Measurements from ENCODE around the gene NCOA4. TPM values are rescaled to one million over a fixed set of nuclear protein-coding genes. Genes with fewer than 3 reads are reported as not detected.

The NCOA4 gene
- total and polyA plus RNA-seq, 2 donors (not counting 3 experiments of a cell fraction or from before 2014, with no cell fraction given), result 62.1 to 127 TPM

- no peak overlapping the region for H3K9ac ChIP-seq (replicated peaks; ENCODE audit: extremely low read depth, insufficient read depth, low read length)
- no peaks in the 10 kb centered on the region for H4K20me1 ChIP-seq (replicated peaks; ENCODE audit: control insufficient read depth, extremely low read depth, insufficient read depth, low read length)
- no peak overlapping the region for H3K4me2 ChIP-seq (ENCODE audit: insufficient read depth, low read length)
- H3K27ac ChIP-seq (ENCODE audit: insufficient read depth, low read depth, low read length), result no peak overlapping the region
- H3K27me3 ChIP-seq (ENCODE audit: control insufficient read depth in 2 of 2, insufficient read depth in 2 of 2, low read length in 2 of 2), result peaks cover 7 to 10% of the 10 kb centered on the region in 2 experiments
- dilution Hi-C loops (cut with MboI; ENCODE audit: extremely low pct_ligation_motif_present, low sequenced_read_pairs) (no loop called here), intact Hi-C loops (cut with micrococcal nuclease) (no loop called here)
- ChIA-PET POLR2A (no interaction called here), CTCF (no interaction called here)
- no peak overlapping the region for H2AFZ ChIP-seq (ENCODE audit: low read depth, low read length)
- FAIRE-seq (no peak), DNase-seq (ENCODE audit: low read depth, low spot score) (no peak)
- no peaks in the 10 kb centered on the region for H3K9me3 ChIP-seq (replicated peaks; ENCODE audit: control insufficient read depth, insufficient read depth, low read length)
- TF ChIP-seq EZH2 (IDR thresholded peaks at IDR 0.05; ENCODE audit: borderline replicate concordance, low read depth, low read length, severe bottlenecking) (no peak), MAX (IDR thresholded peaks at IDR 0.05; ENCODE audit: insufficient read depth, insufficient read length) (no peak), POLR2AphosphoS5 (IDR thresholded peaks at IDR 0.05; ENCODE audit: insufficient read depth, low read depth, low read length) (no peak), FOS (IDR thresholded peaks at IDR 0.05; ENCODE audit: borderline replicate concordance, insufficient read depth, low read length) (no peak), GATA2 (IDR thresholded peaks at IDR 0.05; ENCODE audit: insufficient read depth, insufficient read length, low read depth, low read length) (no peak)
- H3K4me3 ChIP-seq (replicated peaks in 1 of 3; ENCODE audit: insufficient read depth in 1 of 3, low read depth in 1 of 3, low read length in 3 of 3), result no peak overlapping the region
- no peaks in the 10 kb centered on the region for H3K4me1 ChIP-seq (ENCODE audit: control insufficient read depth, extremely low read depth, insufficient read depth, low read length)
- no TSS peak for BruUV-seq (replicated peaks)
- no peaks in the 10 kb centered on the region for H3K79me2 ChIP-seq (ENCODE audit: control insufficient read depth, insufficient read depth, low read length)
- H3K9me1 ChIP-seq (replicated peaks; ENCODE audit: control insufficient read depth, extremely low read depth, insufficient read depth, low read length), result no peaks in the 10 kb centered on the region
- H3K36me3 ChIP-seq (ENCODE audit: control insufficient read depth in 2 of 2, extremely low read depth in 1 of 2, insufficient read depth in 2 of 2, low read length in 2 of 2), result no peaks in the 10 kb centered on the region
Observed at GRCh38 chr10:46042527-46042926, 12.1 kb upstream of the NCOA4 start.

GRCh38 chr10:46040004-46040403, 9.6 kb upstream of the NCOA4 start:
- Histone ChIP-seq H3K9ac (replicated peaks; ENCODE audit: extremely low read depth, insufficient read depth, low read length) (no peak overlapping the region), H3K9me1 (replicated peaks; ENCODE audit: control insufficient read depth, extremely low read depth, insufficient read depth, low read length) (no peaks in the 10 kb centered on the region), H3K4me3 (replicated peaks in 1 of 3; ENCODE audit: insufficient read depth in 1 of 3, low read depth in 1 of 3, low read length in 3 of 3) (no peak overlapping the region), H3K27me3 (ENCODE audit: control insufficient read depth in 2 of 2, insufficient read depth in 2 of 2, low read length in 2 of 2) (peaks cover 1 to 12% of the 10 kb centered on the region in 2 experiments), H3K4me2 (ENCODE audit: insufficient read depth, low read length) (no peak overlapping the region), H3K9me3 (replicated peaks; ENCODE audit: control insufficient read depth, insufficient read depth, low read length) (no peaks in the 10 kb centered on the region), H3K79me2 (ENCODE audit: control insufficient read depth, insufficient read depth, low read length) (no peaks in the 10 kb centered on the region), H3K27ac (ENCODE audit: insufficient read depth, low read depth, low read length) (no peak overlapping the region), H4K20me1 (replicated peaks; ENCODE audit: control insufficient read depth, extremely low read depth, insufficient read depth, low read length) (no peaks in the 10 kb centered on the region), H3K36me3 (ENCODE audit: control insufficient read depth in 2 of 2, extremely low read depth in 1 of 2, insufficient read depth in 2 of 2, low read length in 2 of 2) (no peaks in the 10 kb centered on the region), H2AFZ (ENCODE audit: low read depth, low read length) (no peak overlapping the region), H3K4me1 (ENCODE audit: control insufficient read depth, extremely low read depth, insufficient read depth, low read length) (peaks cover 10% of the 10 kb centered on the region)
- ChIA-PET CTCF (no interaction called here), POLR2A (no interaction called here)
- intact Hi-C loops (cut with micrococcal nuclease), result no loop called here
- dilution Hi-C loops (cut with MboI; ENCODE audit: extremely low pct_ligation_motif_present, low sequenced_read_pairs), result no loop called here
- TF ChIP-seq JUN (IDR thresholded peaks at IDR 0.05; ENCODE audit: borderline replicate concordance, insufficient read depth, insufficient read length, low read depth), result no peak
- no peak for TF ChIP-seq MAX (IDR thresholded peaks at IDR 0.05; ENCODE audit: insufficient read depth, insufficient read length)
- no peak for TF ChIP-seq MYC (IDR thresholded peaks at IDR 0.05; ENCODE audit: low read depth, low read length)
- TF ChIP-seq POLR2AphosphoS5 (IDR thresholded peaks at IDR 0.05; ENCODE audit: insufficient read depth, low read depth, low read length), result no peak
- no peak for TF ChIP-seq FOS (IDR thresholded peaks at IDR 0.05; ENCODE audit: borderline replicate concordance, insufficient read depth, low read length)
- no peak for TF ChIP-seq EZH2 (IDR thresholded peaks at IDR 0.05; ENCODE audit: borderline replicate concordance, low read depth, low read length, severe bottlenecking)
- TF ChIP-seq GATA2 (IDR thresholded peaks at IDR 0.05; ENCODE audit: insufficient read depth, insufficient read length, low read depth, low read length), result no peak
- no peak for TF ChIP-seq POLR2A (IDR thresholded peaks at IDR 0.05; ENCODE audit: low read depth, low read length)
- no peak for TF ChIP-seq CTCF (IDR thresholded peaks at IDR 0.05; ENCODE audit: extremely low read depth in 1 of 2, insufficient read depth in 1 of 2, low read depth in 1 of 2, low read length in 2 of 2)
- DNase-seq (ENCODE audit: low read depth, low spot score) (no peak), FAIRE-seq (no peak)
- BruUV-seq (replicated peaks), result no TSS peak

All from endothelial cell of umbilical vein (primary cell).